Pancreas (tissue), 10 donors: ENCODE data around the gene ARGLU1. TPM values are rescaled to one million over a fixed set of nuclear protein-coding genes. Genes with fewer than 3 reads are reported as not detected.
A peak's percentile ranks its signal among the peaks of the same experiment; 100 is the strongest.

Experiments used
- ATAC-seq, 4 donors: fragments of 200-7000 bp; cut with Tn5 transposase; one replicate each; pipeline versions ENCODE4 v1.8.0 to v1.9.1; 2020; ENCODE audit warnings: mild to moderate bottlenecking in 4 of 4, moderate library complexity in 4 of 4
- DNase-seq, 6 donors: peaks; one replicate each; pipeline ENCODE4 v3.0.0-alpha.2; 2020
- FAIRE-seq: peaks from 2 replicates; lab custom pipeline; 2012; peaks lifted over from hg19 to GRCh38; lab: Jason Lieb, UNC
- H3K27ac ChIP-seq, 4 donors: fragments of 200-600 bp; sonication (generic); 1 replicate in 3 of 4; 2 replicates in 1 of 4; pipeline versions ENCODE4 v1.5.0 to v1.8.0; 2020
- H3K27me3 ChIP-seq, 4 donors: fragments of 200-600 bp; one replicate each; pipeline ENCODE4 v1.8.0; 2021
- H3K36me3 ChIP-seq, 3 donors: fragments of 200-600 bp; sonication (generic) in 1 of 3; one replicate each; pipeline versions ENCODE4 v1.5.0 to v1.8.0; 2020 to 2021
- H3K4me1 ChIP-seq, 3 donors: fragments of 200-600 bp; one replicate each; pipeline ENCODE4 v1.8.0; 2021
- H3K4me3 ChIP-seq, 4 donors: fragments of 200-600 bp; sonication (generic) in 2 of 4; one replicate each; pipeline versions ENCODE4 v1.5.0 to v1.8.0; 2020 to 2021
- H3K9me3 ChIP-seq, 4 donors: fragments of 200-600 bp; one replicate each; pipeline ENCODE4 v1.8.0; 2021
- WGBS, 2 donors: extraction: QIAGEN DNeasy Blood & Tissue Kit; methylation state at CpG; one replicate each; pipeline ENCODE4 v1.1.7; 2013; 5-methylcytosine and 5-hydroxymethylcytosine counted together
- intact Hi-C, 3 donors: fragments of 100-400 bp; cut with DNase I; formaldehyde crosslinking; loops; one replicate each; pipeline versions ENCODE4 v1.11.1 to v1.14.2; 2022
- polyA plus RNA-seq, 2 donors: library from polyadenylated mRNA; stranded (reverse); fragments of 200-250 nt; gene quantifications; one replicate each; pipeline ENCODE4 v1.2.3, GENCODE V29; 2013
- total RNA-seq, 6 donors: library from RNA; stranded (reverse); fragmentation: NEBNext Ultra II Directional in 4 of 6; extraction: Animal tissue kit (Norgen Biotek cat#: 25700) in 4 of 6; gene quantifications; one replicate each; pipeline versions ENCODE4 v1.2.1 to v1.2.4, GENCODE V29; 2021 to 2023
- TF ChIP-seq, protein P1 (sequence below), 4 donors: fragments of 200-600 bp; sonication (generic) in 3 of 4; IDR thresholded peaks; one replicate each; pipeline versions ENCODE4 v1.5.0 to v1.8.0; 2021; ENCODE audit warnings: antibody characterized with exemption in 4 of 4
- donor health status: healthy with polysubstance abuse.
- donor health status: DM: no; HTN: no; CAD: no; lungs with moderate emphysema.
- donor health status: DM: no; HTN: no; CAD: no.
- donor health status: control.
- donor health status: control.
- donor health status: Bipolar disorder and iron deficiency.
- donor health status: DM: yes; HTN: yes; CAD: no.
- donor health status: DM: no; HTN: no; CAD: no.
- donor health status: DM: no; HTN: no; CAD: no.
- donor health status: DM: yes; HTN: yes; CAD: no.

ARGLU1 gene
- total and polyA plus RNA-seq, 8 donors, result 15.9 to 96.1 (median 27.7) TPM

DNA sequence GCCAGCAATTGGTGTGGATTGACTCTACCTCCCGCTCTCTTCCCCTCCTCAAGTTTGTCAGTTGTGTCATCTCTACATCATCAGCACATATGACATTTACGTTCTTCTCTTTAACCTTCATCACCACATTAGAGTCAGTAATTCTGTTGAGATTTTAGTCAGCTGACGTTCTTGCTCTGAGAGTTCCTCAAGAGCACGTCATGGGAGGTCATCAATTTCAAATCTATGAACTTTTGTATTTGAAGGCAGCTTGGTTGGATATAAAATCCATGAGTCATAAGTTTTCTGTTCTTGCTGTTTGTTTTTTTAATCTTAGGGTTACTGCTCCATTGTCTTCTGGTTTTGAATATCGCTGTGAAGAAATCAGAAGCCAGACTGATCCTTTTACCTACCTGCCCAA, 21.8 kb upstream of the ARGLU1 start:
- TF ChIP-seq, protein P1, sequence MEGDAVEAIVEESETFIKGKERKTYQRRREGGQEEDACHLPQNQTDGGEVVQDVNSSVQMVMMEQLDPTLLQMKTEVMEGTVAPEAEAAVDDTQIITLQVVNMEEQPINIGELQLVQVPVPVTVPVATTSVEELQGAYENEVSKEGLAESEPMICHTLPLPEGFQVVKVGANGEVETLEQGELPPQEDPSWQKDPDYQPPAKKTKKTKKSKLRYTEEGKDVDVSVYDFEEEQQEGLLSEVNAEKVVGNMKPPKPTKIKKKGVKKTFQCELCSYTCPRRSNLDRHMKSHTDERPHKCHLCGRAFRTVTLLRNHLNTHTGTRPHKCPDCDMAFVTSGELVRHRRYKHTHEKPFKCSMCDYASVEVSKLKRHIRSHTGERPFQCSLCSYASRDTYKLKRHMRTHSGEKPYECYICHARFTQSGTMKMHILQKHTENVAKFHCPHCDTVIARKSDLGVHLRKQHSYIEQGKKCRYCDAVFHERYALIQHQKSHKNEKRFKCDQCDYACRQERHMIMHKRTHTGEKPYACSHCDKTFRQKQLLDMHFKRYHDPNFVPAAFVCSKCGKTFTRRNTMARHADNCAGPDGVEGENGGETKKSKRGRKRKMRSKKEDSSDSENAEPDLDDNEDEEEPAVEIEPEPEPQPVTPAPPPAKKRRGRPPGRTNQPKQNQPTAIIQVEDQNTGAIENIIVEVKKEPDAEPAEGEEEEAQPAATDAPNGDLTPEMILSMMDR (IDR thresholded peaks at IDR 0.05), result no peak
- Histone ChIP-seq H3K4me3 (no peak overlapping the region), H3K27me3 (no peaks in the 10 kb centered on the region), H3K4me1 (no peaks in the 10 kb centered on the region), H3K36me3 (no peaks in the 10 kb centered on the region), H3K9me3 (no peaks in the 10 kb centered on the region), H3K27ac (no peak overlapping the region)
- intact Hi-C loops, result no loop called here
- DNase-seq (no peak), FAIRE-seq (no peak), ATAC-seq (no peak)
- 76 to 81% methylated on average over 5 of the region's 5 CpGs for WGBS, 2 donors

DNA sequence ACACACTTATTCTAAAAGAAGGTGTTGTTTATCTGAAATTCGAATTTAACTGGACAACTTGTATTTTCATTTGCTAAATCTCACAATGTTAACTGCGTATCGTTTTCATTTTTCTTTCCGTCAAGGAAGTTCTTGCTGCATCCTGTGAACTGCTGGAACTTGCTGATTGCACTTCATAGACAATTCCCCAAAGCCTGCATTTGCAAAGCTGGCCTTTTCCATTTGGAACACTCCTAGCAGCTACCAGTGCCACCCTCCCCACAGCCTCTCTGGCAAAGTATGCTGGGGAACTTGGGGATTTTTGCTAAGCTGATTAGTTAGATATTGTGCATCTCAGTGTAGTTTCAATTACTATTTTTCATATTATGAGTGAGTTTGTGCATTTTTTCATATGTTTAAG, 20.4 kb upstream of the ARGLU1 start:
- Histone ChIP-seq H3K4me1 (no peaks in the 10 kb centered on the region), H3K36me3 (no peaks in the 10 kb centered on the region), H3K27me3 (no peaks in the 10 kb centered on the region), H3K9me3 (no peaks in the 10 kb centered on the region), H3K4me3 (no peak overlapping the region), H3K27ac (no peak overlapping the region)
- ATAC-seq, result no peak
- FAIRE-seq, result no peak
- no peak for DNase-seq
- WGBS, 2 donors, result 78 to 86% methylated on average over 4 of the region's 4 CpGs
- intact Hi-C loops, result no loop called here
- TF ChIP-seq, protein P1 (IDR thresholded peaks at IDR 0.05), result no peak

DNA sequence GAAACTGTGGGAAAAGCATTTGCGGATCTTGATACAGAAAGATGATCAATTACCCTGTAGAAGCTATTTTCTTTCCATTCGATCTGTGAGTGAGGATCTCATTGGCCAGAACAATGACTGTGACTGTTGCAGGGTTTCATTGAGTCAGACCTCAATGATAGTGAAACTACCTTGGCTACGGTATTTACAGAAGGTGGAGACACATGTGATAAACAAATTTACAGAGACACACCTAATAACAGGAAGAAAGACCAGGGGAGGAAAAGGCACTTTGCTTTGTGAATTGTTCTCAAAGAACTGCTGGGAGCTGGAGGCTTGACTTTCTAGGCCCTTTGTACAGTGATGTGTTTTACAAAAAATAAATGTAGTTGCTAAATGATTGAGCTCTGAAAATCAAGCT, 19.9 kb upstream of the ARGLU1 start:
- FAIRE-seq, result no peak
- no peak for DNase-seq
- peak in 1 of 4 donors; percentile 55 for ATAC-seq
- Histone ChIP-seq H3K9me3 (no peaks in the 10 kb centered on the region), H3K4me3 (no peak overlapping the region), H3K4me1 (no peaks in the 10 kb centered on the region), H3K27ac (no peak overlapping the region), H3K36me3 (no peaks in the 10 kb centered on the region), H3K27me3 (no peaks in the 10 kb centered on the region)
- TF ChIP-seq, protein P1 (IDR thresholded peaks at IDR 0.05), result no peak
- 63 to 68% methylated on average over 3 of the region's 3 CpGs for WGBS, 2 donors
- intact Hi-C loops, result no loop called here

DNA sequence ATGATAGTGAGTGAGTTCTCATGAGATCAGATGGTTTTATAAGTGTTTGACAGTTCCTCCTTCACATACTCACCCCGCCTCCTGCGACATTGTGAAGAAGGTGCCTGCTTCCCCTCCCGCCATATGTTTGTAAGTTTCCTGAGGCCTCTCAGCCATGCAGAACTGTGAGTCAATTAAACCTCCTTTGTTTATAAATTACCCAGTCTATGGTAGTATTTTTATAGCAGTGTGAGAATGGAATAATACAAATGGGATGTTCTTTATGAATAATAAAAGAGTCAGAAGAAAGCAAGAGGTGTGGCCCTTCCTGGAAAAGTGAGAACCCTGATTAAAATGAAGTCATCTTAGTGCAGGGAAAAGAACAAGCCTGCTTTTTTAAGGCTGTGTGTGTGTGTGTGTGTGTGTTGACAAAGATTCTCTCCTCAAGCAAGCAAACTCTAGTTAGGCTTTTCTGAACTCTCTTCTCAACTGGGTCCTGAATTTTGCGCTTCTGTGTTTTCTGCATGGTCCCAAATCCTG, 18.8 kb upstream of the ARGLU1 start:
- Histone ChIP-seq H3K4me1 (no peaks in the 10 kb centered on the region), H3K27me3 (no peaks in the 10 kb centered on the region), H3K36me3 (no peaks in the 10 kb centered on the region), H3K9me3 (no peaks in the 10 kb centered on the region), H3K27ac (no peak overlapping the region), H3K4me3 (no peak overlapping the region)
- WGBS, 2 donors, result 73 to 81% methylated on average over 4 of the region's 4 CpGs
- FAIRE-seq (no peak), DNase-seq (no peak), ATAC-seq (no peak)
- TF ChIP-seq, protein P1 (IDR thresholded peaks at IDR 0.05), result no peak
- intact Hi-C loops, result no loop called here

DNA sequence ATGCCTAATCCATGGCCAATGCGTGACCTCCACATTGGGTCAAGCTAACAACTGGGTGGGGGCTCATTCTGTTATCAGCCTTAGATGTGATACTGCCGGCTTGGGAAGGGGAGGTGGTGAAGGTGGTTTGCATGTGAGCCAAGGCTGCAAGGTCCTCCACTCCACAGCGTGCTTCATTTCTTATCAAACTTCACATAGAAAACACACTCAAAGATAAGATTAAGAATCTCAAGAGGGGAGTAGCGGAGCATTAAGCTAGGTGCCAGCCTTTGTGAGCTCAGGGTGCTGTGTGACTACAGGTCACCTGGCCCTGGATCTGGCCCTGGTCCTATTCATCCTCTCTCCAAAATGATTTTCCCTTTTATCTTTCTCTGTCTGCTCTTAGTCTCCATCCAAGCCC, 13.3 kb upstream of the ARGLU1 start:
- FAIRE-seq (no peak), ATAC-seq (peak in 1 of 4 donors; percentile 9), DNase-seq (no peak)
- no peak overlapping the region for H3K27ac ChIP-seq
- no peaks in the 10 kb centered on the region for H3K9me3 ChIP-seq
- H3K36me3 ChIP-seq, result no peaks in the 10 kb centered on the region
- 34 to 40% methylated on average over 4 of the region's 4 CpGs for WGBS, 2 donors
- no peak overlapping the region for H3K4me3 ChIP-seq
- TF ChIP-seq, protein P1 (IDR thresholded peaks at IDR 0.05), result no peak
- no peaks in the 10 kb centered on the region for H3K27me3 ChIP-seq
- intact Hi-C loops, result no loop called here
- no peaks in the 10 kb centered on the region for H3K4me1 ChIP-seq
